Measurements from ENCODE around the gene CHST10. TPM values are rescaled to one million over a fixed set of nuclear protein-coding genes. Genes with fewer than 3 reads are reported as not detected.

Gene CHST10
- total and polyA plus RNA-seq, 10 of the 15 experiments (the other 5 are each of a cell fraction or from before 2014, with no cell fraction given) = 2.0 to 22.5 (median 15.7) TPM

DNA sequence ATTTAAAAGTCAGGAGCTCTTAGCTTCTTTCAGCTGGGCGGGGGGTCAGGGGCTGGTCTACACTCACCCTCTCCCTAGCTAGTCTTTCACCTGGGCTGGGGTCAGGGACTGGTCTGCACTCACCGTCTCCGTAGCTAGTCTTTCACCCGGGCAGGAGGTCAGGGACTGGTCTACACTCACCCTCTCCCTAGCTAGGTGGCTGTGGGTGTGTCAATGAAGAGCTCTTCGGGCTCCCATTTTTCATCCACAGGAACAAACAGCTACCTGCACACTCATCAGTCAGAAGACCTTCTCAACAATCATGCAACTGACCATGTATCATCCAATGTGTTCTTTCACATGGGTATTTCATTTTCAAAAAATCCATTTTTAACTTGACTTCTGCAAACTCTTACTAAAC, 8.0 kb downstream of the CHST10 start:
- Histone ChIP-seq H3K27ac (ENCODE audit: control insufficient read depth, insufficient read depth) (no peak overlapping the region), H3K4me2 (ENCODE audit: control insufficient read depth, insufficient read depth) (no peak overlapping the region), H2AFZ (ENCODE audit: control insufficient read depth, low read depth, low read length) (no peak overlapping the region), H3K9ac (ENCODE audit: control insufficient read depth, insufficient read depth, low read length) (no peak overlapping the region), H4K20me1 (ENCODE audit: control insufficient read depth, insufficient read depth) (no peaks in the 10 kb centered on the region; the same call in 1 of the 2 replicates), H3K36me3 (ENCODE audit: control insufficient read depth in 2 of 2, insufficient read depth in 2 of 2, low read length in 1 of 2) (peaks cover 8 to 12% of the 10 kb centered on the region in 2 experiments; a peak in 3 of 4 replicates), H3K79me2 (ENCODE audit: control insufficient read depth, insufficient read depth, low read length) (peaks cover 1% of the 10 kb centered on the region), H3K4me3 (no peak overlapping the region), H3K4me1 (ENCODE audit: control insufficient read depth, insufficient read depth, low read length) (no peaks in the 10 kb centered on the region), H3K9me3 (replicated peaks; ENCODE audit: control insufficient read depth, insufficient read depth, low read length) (no peaks in the 10 kb centered on the region), H3K27me3 (replicated peaks in 1 of 2; ENCODE audit: control insufficient read depth in 2 of 2, insufficient read depth in 2 of 2, low read length in 1 of 2) (no peaks in the 10 kb centered on the region)
- intact Hi-C loops (cut with micrococcal nuclease; ENCODE audit: unreplicated experiment) (no loop called here), in situ Hi-C loops (cut with MboI) (no loop called here)
- BruUV-seq (replicated peaks) = no TSS peak
- DNase-seq (ENCODE audit: low read depth, low spot score) (no peak), ATAC-seq (no peak), FAIRE-seq (no peak)
- WGBS (ENCODE audit: insufficient coverage, insufficient replicate concordance, low lambda C conversion rate, missing lambda C conversion rate) = 89% methylated on average over 5 of the region's 5 CpGs
- SMC1A ChIA-PET (ENCODE audit: uncharacterized antibody, unreplicated experiment) = interaction anchor here (1.0 to 1.2 kb wide), 3 partner anchors 14 to 148 kb away, joined by 3 read pairs; no protein-coding TSS in a partner anchor
- RAD21 ChIA-PET (ENCODE audit: unreplicated experiment) = interaction anchor here (1.8 kb wide), 1 partner anchor 14 kb away, joined by 5 read pairs; no protein-coding TSS in a partner anchor
- TF ChIP-seq NFYB (IDR thresholded peaks at IDR 0.05; ENCODE audit: insufficient read depth, low read depth, low read length) (no peak), NRF1 (conservative IDR thresholded peaks at IDR 0.05; ENCODE audit: low read depth, low read length) (no peak), CBX5 (IDR thresholded peaks at IDR 0.05; ENCODE audit: low read depth) (no peak), HDAC6 (IDR thresholded peaks at IDR 0.05; ENCODE audit: unreplicated experiment) (no peak), EP300 (IDR thresholded peaks at IDR 0.05; ENCODE audit: borderline replicate concordance in 1 of 2, control insufficient read depth in 1 of 2, low read depth in 2 of 2, low read length in 2 of 2) (no peak), ZNF207 (IDR thresholded peaks at IDR 0.05; ENCODE audit: borderline replicate concordance) (no peak), KDM1A (IDR thresholded peaks at IDR 0.05; ENCODE audit: borderline replicate concordance) (no peak), POLR2AphosphoS2 (IDR thresholded peaks at IDR 0.05; ENCODE audit: low read depth, low read length) (no peak), SRF (IDR thresholded peaks at IDR 0.05; ENCODE audit: low read depth in 2 of 2, low read length in 2 of 2) (no peak)
- TF ChIP-seq, protein P1, sequence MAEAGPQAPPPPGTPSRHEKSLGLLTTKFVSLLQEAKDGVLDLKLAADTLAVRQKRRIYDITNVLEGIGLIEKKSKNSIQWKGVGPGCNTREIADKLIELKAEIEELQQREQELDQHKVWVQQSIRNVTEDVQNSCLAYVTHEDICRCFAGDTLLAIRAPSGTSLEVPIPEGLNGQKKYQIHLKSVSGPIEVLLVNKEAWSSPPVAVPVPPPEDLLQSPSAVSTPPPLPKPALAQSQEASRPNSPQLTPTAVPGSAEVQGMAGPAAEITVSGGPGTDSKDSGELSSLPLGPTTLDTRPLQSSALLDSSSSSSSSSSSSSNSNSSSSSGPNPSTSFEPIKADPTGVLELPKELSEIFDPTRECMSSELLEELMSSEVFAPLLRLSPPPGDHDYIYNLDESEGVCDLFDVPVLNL (IDR thresholded peaks at IDR 0.05; ENCODE audit: low read depth, low read length) = no peak
- TF ChIP-seq, protein P2, sequence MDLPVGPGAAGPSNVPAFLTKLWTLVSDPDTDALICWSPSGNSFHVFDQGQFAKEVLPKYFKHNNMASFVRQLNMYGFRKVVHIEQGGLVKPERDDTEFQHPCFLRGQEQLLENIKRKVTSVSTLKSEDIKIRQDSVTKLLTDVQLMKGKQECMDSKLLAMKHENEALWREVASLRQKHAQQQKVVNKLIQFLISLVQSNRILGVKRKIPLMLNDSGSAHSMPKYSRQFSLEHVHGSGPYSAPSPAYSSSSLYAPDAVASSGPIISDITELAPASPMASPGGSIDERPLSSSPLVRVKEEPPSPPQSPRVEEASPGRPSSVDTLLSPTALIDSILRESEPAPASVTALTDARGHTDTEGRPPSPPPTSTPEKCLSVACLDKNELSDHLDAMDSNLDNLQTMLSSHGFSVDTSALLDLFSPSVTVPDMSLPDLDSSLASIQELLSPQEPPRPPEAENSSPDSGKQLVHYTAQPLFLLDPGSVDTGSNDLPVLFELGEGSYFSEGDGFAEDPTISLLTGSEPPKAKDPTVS (IDR thresholded peaks at IDR 0.05; ENCODE audit: low read depth, low read length) = no peak
- TF ChIP-seq, protein P3, sequence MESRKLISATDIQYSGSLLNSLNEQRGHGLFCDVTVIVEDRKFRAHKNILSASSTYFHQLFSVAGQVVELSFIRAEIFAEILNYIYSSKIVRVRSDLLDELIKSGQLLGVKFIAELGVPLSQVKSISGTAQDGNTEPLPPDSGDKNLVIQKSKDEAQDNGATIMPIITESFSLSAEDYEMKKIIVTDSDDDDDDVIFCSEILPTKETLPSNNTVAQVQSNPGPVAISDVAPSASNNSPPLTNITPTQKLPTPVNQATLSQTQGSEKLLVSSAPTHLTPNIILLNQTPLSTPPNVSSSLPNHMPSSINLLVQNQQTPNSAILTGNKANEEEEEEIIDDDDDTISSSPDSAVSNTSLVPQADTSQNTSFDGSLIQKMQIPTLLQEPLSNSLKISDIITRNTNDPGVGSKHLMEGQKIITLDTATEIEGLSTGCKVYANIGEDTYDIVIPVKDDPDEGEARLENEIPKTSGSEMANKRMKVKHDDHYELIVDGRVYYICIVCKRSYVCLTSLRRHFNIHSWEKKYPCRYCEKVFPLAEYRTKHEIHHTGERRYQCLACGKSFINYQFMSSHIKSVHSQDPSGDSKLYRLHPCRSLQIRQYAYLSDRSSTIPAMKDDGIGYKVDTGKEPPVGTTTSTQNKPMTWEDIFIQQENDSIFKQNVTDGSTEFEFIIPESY (IDR thresholded peaks at IDR 0.05) = no peak
- POLR2A ChIA-PET = no interaction called here
- CTCF ChIA-PET = interaction anchor here (0.6 to 1.5 kb wide), 2 partner anchors 28 to 772 kb away, joined by 4 to 5 read pairs; no protein-coding TSS in a partner anchor

Measured in GM12878 (cell line).